ENCODE results near the gene HIGD2B. TPM values are rescaled to one million over a fixed set of nuclear protein-coding genes. Genes with fewer than 3 reads are reported as not detected.

The HIGD2B gene
- not detected in 5 replicates for total RNA-seq (2022; extraction: Qiagen RNA extraction)

GRCh38 chr15:72685925-72686794 is at the start of gene HIGD2B, which contains the start of gene BBS4:
Gene HIGD2B (minus strand): TSS chr15:72686182. CDS start chr15:72676374, 9,808 bp downstream.
Gene BBS4 (plus strand): TSS chr15:72686207. CDS start chr15:72686228, 21 bp downstream.

GRCh38 chr15:72654397-72654796 is 31.6 kb downstream of the HIGD2B start, which contains the start of gene GOLGA6B:
Gene GOLGA6B (plus strand): TSS chr15:72654697. CDS start chr15:72654738, 41 bp downstream.

Other genes starting within 250 kb of the HIGD2B start
- gene ARIH1, start 211.9 kb downstream of the HIGD2B start, total RNA-seq (2022; extraction: Qiagen RNA extraction), result 49.4 to 79.7 TPM (median 74.9 TPM) in 5 replicates
- 0.05 TPM in 1 of 5 replicates, not detected in the others for gene GOLGA6B, start 31.5 kb downstream of the HIGD2B start, total RNA-seq (2022; extraction: Qiagen RNA extraction)
- 15.1 to 18.1 TPM (median 18.1 TPM) in 5 replicates for gene BBS4, start within 50 bp of the HIGD2B start, total RNA-seq (2022; extraction: Qiagen RNA extraction)
- gene ADPGK, start 97.6 kb upstream of the HIGD2B start, total RNA-seq (2022; extraction: Qiagen RNA extraction), result 74.5 to 79.8 TPM (median 78.5 TPM) in 5 replicates